Muscle layer of colon (tissue), 2 donors: Measurements from ENCODE around the gene UTP20.
"Not testable (repeated sequence)": the region's sequence is repeated elsewhere in the genome, so short reads cannot be mapped to it uniquely, and the experiment has no call there.

Source experiments
- H3K27ac ChIP-seq: one replicate; pipeline ENCODE4 v1.7.0; 2013; ENCODE audit warnings: low read depth, mild to moderate bottlenecking, low read length, moderate library complexity
- H3K27me3 ChIP-seq, 2 donors: one replicate each; pipeline ENCODE4 v1.7.0; 2013; ENCODE audit warnings: low read length in 2 of 2, mild to moderate bottlenecking in 2 of 2; ENCODE audit not compliant: insufficient read depth in 2 of 2, control insufficient read depth in 1 of 2
- H3K36me3 ChIP-seq: one replicate; pipeline ENCODE4 v1.7.0; 2013; ENCODE audit warnings: mild to moderate bottlenecking, low read length; ENCODE audit not compliant: insufficient read depth
- H3K4me1 ChIP-seq: one replicate; pipeline ENCODE4 v1.7.0; 2013; ENCODE audit warnings: mild to moderate bottlenecking, low read length; ENCODE audit not compliant: insufficient read depth
- H3K4me3 ChIP-seq, 2 donors: one replicate each; pipeline ENCODE4 v1.7.0; 2013; ENCODE audit warnings: low read length in 2 of 2, low read depth in 1 of 2, mild to moderate bottlenecking in 1 of 2, moderate library complexity in 1 of 2
- H3K9ac ChIP-seq: one replicate; pipeline ENCODE4 v1.7.0; 2013; ENCODE audit warnings: low read length
- H3K9me3 ChIP-seq: one replicate; pipeline ENCODE4 v1.7.0; 2013; ENCODE audit warnings: mild to moderate bottlenecking, low read length
- donor health status: abdominal sarcoma.
- donor health status: Adenocarcinoma of cecum.

The UTP20 gene

GRCh38 chr12:101375573-101375972 lies 95.7 kb downstream of the UTP20 start:
- Histone ChIP-seq H3K9ac (no peak overlapping the region), H3K36me3 (peaks cover 68% of the 10 kb centered on the region)

GRCh38 chr12:101379149-101379548 lies 99.2 kb downstream of the UTP20 start:
- Histone ChIP-seq H3K9ac (no peak overlapping the region), H3K27ac (no peak overlapping the region), H3K27me3 (no peaks in the 10 kb centered on the region), H3K36me3 (peaks cover 67% of the 10 kb centered on the region), H3K4me1 (no peaks in the 10 kb centered on the region), H3K9me3 (no peaks in the 10 kb centered on the region), H3K4me3 (no peak overlapping the region)

More at GRCh38 chr12:101375573-101375972, 95.7 kb downstream of the UTP20 start:
- Histone ChIP-seq H3K9me3 (no peaks in the 10 kb centered on the region), H3K27me3 (no peaks in the 10 kb centered on the region), H3K4me1 (no peaks in the 10 kb centered on the region), H3K27ac (no peak overlapping the region), H3K4me3 (no peak overlapping the region)

- not testable (repeated sequence) for H3K27me3 ChIP-seq, H3K4me1 ChIP-seq, H3K9ac ChIP-seq, H3K27ac ChIP-seq, H3K4me3 ChIP-seq, H3K9me3 ChIP-seq
- peaks cover 45% of the 10 kb centered on the region for H3K36me3 ChIP-seq
Observed at GRCh38 chr12:101391181-101391580, 111.3 kb downstream of the UTP20 start.

GRCh38 chr12:101407049-101407435 lies 127.1 kb downstream of the UTP20 start:
- peak overlapping the region; percentile 74 to 99 for H3K4me3 ChIP-seq
- H3K36me3 ChIP-seq, result no peaks in the 10 kb centered on the region
- no peaks in the 10 kb centered on the region for H3K9me3 ChIP-seq
- peak overlapping the region; percentile 84 for H3K27ac ChIP-seq
- H3K9ac ChIP-seq, result peak overlapping the region; percentile 97
- H3K27me3 ChIP-seq, result no peaks in the 10 kb centered on the region
- H3K4me1 ChIP-seq, result peaks cover 22% of the 10 kb centered on the region

- Histone ChIP-seq H3K9ac (peak within 1 kb of the TSS; percentile 97), H3K4me1 (peaks cover 22% of the 10 kb centered on the region), H3K9me3 (no peaks in the 10 kb centered on the region), H3K36me3 (no peaks in the 10 kb centered on the region), H3K4me3 (peak within 1 kb of the TSS; percentile 92 to 99), H3K27me3 (no peaks in the 10 kb centered on the region), H3K27ac (peak within 1 kb of the TSS; percentile 84)
Observed at GRCh38 chr12:101407436-101408345, 127.8 kb downstream of the UTP20 start, which contains the start of gene ARL1. Gene ARL1, minus strand, starts transcription at chr12:101407772. Its CDS starts 127 bp downstream, at chr12:101407645.

- H3K9me3 ChIP-seq, result not testable (repeated sequence)
Observed at GRCh38 chr12:101410169-101410568, 130.3 kb downstream of the UTP20 start.

GRCh38 chr12:101414533-101415119 lies 134.7 kb downstream of the UTP20 start:
- Histone ChIP-seq H3K27ac (no peak overlapping the region), H3K4me3 (no peak overlapping the region), H3K9ac (no peak overlapping the region), H3K9me3 (no peaks in the 10 kb centered on the region), H3K36me3 (no peaks in the 10 kb centered on the region), H3K27me3 (no peaks in the 10 kb centered on the region), H3K4me1 (no peaks in the 10 kb centered on the region)

More at GRCh38 chr12:101410169-101410568, 130.3 kb downstream of the UTP20 start:
- not testable (repeated sequence) for H3K36me3 ChIP-seq, H3K27ac ChIP-seq, H3K9ac ChIP-seq, H3K27me3 ChIP-seq, H3K4me3 ChIP-seq
- H3K4me1 ChIP-seq, result peaks cover 22% of the 10 kb centered on the region

GRCh38 chr12:101415228-101415627 lies 135.3 kb downstream of the UTP20 start:
- Histone ChIP-seq H3K4me1 (no peaks in the 10 kb centered on the region), H3K27me3 (no peaks in the 10 kb centered on the region), H3K9me3 (no peaks in the 10 kb centered on the region), H3K27ac (no peak overlapping the region), H3K4me3 (no peak overlapping the region), H3K9ac (no peak overlapping the region), H3K36me3 (no peaks in the 10 kb centered on the region)

GRCh38 chr12:101422066-101422465 lies 142.2 kb downstream of the UTP20 start:
- H3K27ac ChIP-seq, H3K9me3 ChIP-seq, H3K4me3 ChIP-seq, H3K36me3 ChIP-seq, H3K27me3 ChIP-seq, H3K9ac ChIP-seq, H3K4me1 ChIP-seq: not testable (repeated sequence)

GRCh38 chr12:101424620-101425019 lies 144.7 kb downstream of the UTP20 start:
- Histone ChIP-seq H3K36me3 (no peaks in the 10 kb centered on the region), H3K27ac (no peak overlapping the region), H3K4me3 (no peak overlapping the region), H3K9me3 (no peaks in the 10 kb centered on the region), H3K4me1 (no peaks in the 10 kb centered on the region), H3K27me3 (no peaks in the 10 kb centered on the region), H3K9ac (no peak overlapping the region)

- no peaks in the 10 kb centered on the region for H3K9me3 ChIP-seq
- no peaks in the 10 kb centered on the region for H3K4me1 ChIP-seq
- H3K9ac ChIP-seq, result no peak overlapping the region
- H3K4me3 ChIP-seq, result no peak overlapping the region
- no peaks in the 10 kb centered on the region for H3K27me3 ChIP-seq
- no peak overlapping the region for H3K27ac ChIP-seq
- H3K36me3 ChIP-seq, result no peaks in the 10 kb centered on the region
Observed at GRCh38 chr12:101430456-101430855, 150.6 kb downstream of the UTP20 start.
